ENCODE data around the gene SDF4.

GRCh38 chr1:1259540-1259939 lies 27.7 kb upstream of the SDF4 start:
- TF ChIP-seq CTCF (IDR thresholded peaks at IDR 0.05) (no peak), POLR2A (IDR thresholded peaks at IDR 0.05) (no peak), EP300 (IDR thresholded peaks at IDR 0.05) (no peak)
